DOHH2 (cell line): ENCODE measurements around the gene GLI3.

Source experiments
- H3F3A ChIP-seq: fragments of 200-600 bp; sonication (generic), shearing (Covaris generic); 2 replicates; pipeline ENCODE4 v1.6.0; 2016; ENCODE audit warnings: antibody characterized with exemption, mild to moderate bottlenecking; ENCODE audit not compliant: control insufficient read depth, insufficient read depth
- H3K27ac ChIP-seq: fragments of 200-600 bp; sonication (generic); 2 replicates; pipeline ENCODE4 v1.5.1; 2014; ENCODE audit warnings: low read depth, mild to moderate bottlenecking, low read length, moderate library complexity
- H3K27me3 ChIP-seq: fragments of 200-600 bp; sonication (generic); 2 replicates; pipeline ENCODE4 v1.6.1; 2014; ENCODE audit warnings: mild to moderate bottlenecking, low read length, mixed read lengths; ENCODE audit not compliant: control insufficient read depth
- H3K36me3 ChIP-seq: fragments of 200-600 bp; sonication (generic); 2 replicates; pipeline ENCODE4 v1.6.1; 2014; ENCODE audit warnings: mild to moderate bottlenecking, low read length, moderate library complexity, mixed read lengths; ENCODE audit not compliant: control insufficient read depth
- H3K4me1 ChIP-seq: fragments of 200-600 bp; sonication (generic); 2 replicates; pipeline ENCODE4 v1.6.1; 2014; ENCODE audit warnings: mild to moderate bottlenecking, low read length, mixed read lengths; ENCODE audit not compliant: control insufficient read depth
- H3K4me2 ChIP-seq: fragments of 200-600 bp; sonication (generic); 2 replicates; pipeline ENCODE4 v1.6.0; 2014; ENCODE audit warnings: mild to moderate bottlenecking, low read length, moderate library complexity
- H3K4me3 ChIP-seq: fragments of 200-600 bp; sonication (generic); 2 replicates; pipeline ENCODE4 v1.5.1; 2014; ENCODE audit warnings: mild to moderate bottlenecking, low read length, mixed read lengths
- H3K79me2 ChIP-seq: fragments of 200-600 bp; sonication (generic); 2 replicates; pipeline ENCODE4 v1.6.1; 2014; ENCODE audit warnings: mild to moderate bottlenecking, low read length, mixed read lengths; ENCODE audit not compliant: control insufficient read depth
- H3K9me2 ChIP-seq: fragments of 200-600 bp; sonication (generic); replicated peaks from 2 replicates; pipeline ENCODE4 v1.6.1; 2014; ENCODE audit warnings: mild to moderate bottlenecking, low read length, mixed read lengths; ENCODE audit not compliant: control insufficient read depth
- H3K9me3 ChIP-seq: fragments of 200-600 bp; sonication (generic); 2 replicates; pipeline ENCODE4 v1.6.1; 2014; ENCODE audit warnings: antibody characterized with exemption, low read length, mixed read lengths; ENCODE audit not compliant: control insufficient read depth, insufficient read depth
- H4K20me1 ChIP-seq: fragments of 200-600 bp; sonication (generic); 2 replicates; pipeline ENCODE4 v1.6.0; 2014; ENCODE audit warnings: low read depth, mild to moderate bottlenecking, antibody characterized with exemption, low read length, moderate library complexity; ENCODE audit not compliant: control insufficient read depth, insufficient read depth
- EZH2phosphoT487 ChIP-seq: fragments of 200-600 bp; sonication (generic); IDR thresholded peaks from 2 replicates; pipeline ENCODE4 v1.6.1; 2017; ENCODE audit warnings: borderline replicate concordance, mild to moderate bottlenecking, antibody characterized with exemption, low read length, moderate library complexity, mixed read lengths
- TF ChIP-seq, protein P1 (sequence below): fragments of 200-600 bp; sonication (generic); IDR thresholded peaks from one replicate; pipeline ENCODE4 v1.5.1; 2014; ENCODE audit warnings: antibody characterized with exemption, mild to moderate bottlenecking, low read depth, low read length; ENCODE audit not compliant: poor library complexity, severe bottlenecking

GLI3 gene

DNA sequence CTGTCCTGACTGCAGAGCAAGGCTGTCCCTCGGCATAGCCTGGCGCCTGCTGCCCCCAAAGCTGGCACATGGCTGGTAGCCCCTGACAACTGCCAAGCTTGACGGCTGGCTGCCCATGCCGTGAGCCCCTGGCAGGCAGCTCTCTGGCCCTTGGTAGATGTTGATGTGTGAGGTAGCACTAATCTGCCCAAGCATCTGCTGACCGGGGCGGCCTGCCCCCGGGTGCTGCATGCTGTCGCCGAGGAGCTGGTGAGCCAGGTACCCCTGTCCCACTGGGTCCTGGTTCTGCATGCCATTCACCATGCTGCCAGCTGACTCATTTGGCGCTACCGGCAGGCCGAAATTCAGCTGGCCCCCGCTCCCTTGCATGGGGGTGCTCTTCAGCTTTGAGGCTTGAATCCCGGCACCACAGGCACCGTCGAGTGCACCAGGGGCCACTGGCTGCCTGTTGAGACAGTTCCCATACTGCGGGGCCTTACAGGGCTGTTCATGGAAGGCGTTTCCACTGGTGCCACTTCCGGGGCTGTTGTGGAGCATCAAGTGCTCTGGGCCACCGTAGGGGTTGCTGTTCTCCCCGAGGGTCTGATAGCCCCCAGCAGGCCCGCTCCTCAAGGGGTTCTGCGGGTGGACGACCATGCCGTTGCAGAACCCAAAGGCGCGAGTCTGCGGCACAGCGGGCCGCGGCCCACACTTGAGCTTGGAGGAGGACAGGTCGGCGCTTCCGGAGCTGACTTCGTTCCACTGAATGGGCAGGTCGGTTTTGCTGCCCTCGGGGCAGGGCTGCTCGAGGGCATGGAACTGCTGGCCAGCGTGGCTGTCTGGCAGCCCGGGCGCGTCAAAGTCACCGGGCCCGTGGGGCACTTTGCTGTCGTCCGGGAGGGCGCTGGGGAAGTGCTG is 271.9 kb downstream of the GLI3 start:
- H3K4me2 ChIP-seq: no peak overlapping the region
- H3K36me3 ChIP-seq: no peaks in the 10 kb centered on the region
- no peaks in the 10 kb centered on the region for H3K79me2 ChIP-seq
- TF ChIP-seq EZH2phosphoT487: no peak
- TF ChIP-seq, protein P1, sequence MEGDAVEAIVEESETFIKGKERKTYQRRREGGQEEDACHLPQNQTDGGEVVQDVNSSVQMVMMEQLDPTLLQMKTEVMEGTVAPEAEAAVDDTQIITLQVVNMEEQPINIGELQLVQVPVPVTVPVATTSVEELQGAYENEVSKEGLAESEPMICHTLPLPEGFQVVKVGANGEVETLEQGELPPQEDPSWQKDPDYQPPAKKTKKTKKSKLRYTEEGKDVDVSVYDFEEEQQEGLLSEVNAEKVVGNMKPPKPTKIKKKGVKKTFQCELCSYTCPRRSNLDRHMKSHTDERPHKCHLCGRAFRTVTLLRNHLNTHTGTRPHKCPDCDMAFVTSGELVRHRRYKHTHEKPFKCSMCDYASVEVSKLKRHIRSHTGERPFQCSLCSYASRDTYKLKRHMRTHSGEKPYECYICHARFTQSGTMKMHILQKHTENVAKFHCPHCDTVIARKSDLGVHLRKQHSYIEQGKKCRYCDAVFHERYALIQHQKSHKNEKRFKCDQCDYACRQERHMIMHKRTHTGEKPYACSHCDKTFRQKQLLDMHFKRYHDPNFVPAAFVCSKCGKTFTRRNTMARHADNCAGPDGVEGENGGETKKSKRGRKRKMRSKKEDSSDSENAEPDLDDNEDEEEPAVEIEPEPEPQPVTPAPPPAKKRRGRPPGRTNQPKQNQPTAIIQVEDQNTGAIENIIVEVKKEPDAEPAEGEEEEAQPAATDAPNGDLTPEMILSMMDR: no peak
- no peak overlapping the region for H3K4me3 ChIP-seq
- H3F3A ChIP-seq: no peaks in the 10 kb centered on the region
- H3K9me3 ChIP-seq: peaks cover 21% of the 10 kb centered on the region; the same call in 1 of the 2 replicates
- H3K27ac ChIP-seq: no peak overlapping the region
- no peaks in the 10 kb centered on the region for H3K4me1 ChIP-seq
- no peaks in the 10 kb centered on the region for H3K27me3 ChIP-seq
- H4K20me1 ChIP-seq: no peaks in the 10 kb centered on the region
- 0 out of 2 replicates have a peak, but pooled peaks cover 3% of the 10 kb centered on the region for H3K9me2 ChIP-seq

DNA sequence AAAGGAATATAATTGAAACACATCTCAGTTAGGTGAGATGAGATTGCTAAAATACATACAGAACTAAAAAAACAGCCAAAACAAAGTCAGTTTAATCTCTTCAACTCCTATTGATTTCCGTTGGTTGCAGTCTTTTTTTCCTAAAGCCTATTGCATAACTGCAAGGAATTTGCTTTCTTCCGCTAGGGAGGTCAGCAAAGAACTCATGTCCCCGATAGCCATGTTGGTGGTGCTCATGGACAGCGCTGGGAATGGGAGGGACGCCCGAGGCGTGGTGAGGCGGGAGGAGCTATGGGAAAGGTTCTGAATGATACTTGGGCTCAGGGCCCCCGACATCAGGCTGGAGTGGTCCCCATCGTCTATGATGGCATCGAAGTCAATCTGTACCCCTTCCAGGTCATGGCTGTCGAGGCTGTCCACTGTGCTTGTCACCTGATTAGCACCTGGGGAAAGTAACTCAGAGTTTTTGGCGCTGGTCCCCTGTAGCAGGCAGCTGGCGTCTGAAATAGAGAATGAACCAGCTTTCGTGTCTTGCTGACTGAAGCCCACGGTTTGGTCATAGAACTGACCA is 272.7 kb downstream of the GLI3 start:
- no peak for TF ChIP-seq EZH2phosphoT487
- TF ChIP-seq, protein P1: no peak
- no peaks in the 10 kb centered on the region for H3K79me2 ChIP-seq
- no peaks in the 10 kb centered on the region for H3K27me3 ChIP-seq
- no peaks in the 10 kb centered on the region for H4K20me1 ChIP-seq
- H3K9me2 ChIP-seq: 0 out of 2 replicates have a peak, but pooled peaks cover 3% of the 10 kb centered on the region
- no peak overlapping the region for H3K27ac ChIP-seq
- H3K4me1 ChIP-seq: no peaks in the 10 kb centered on the region
- H3K4me2 ChIP-seq: no peak overlapping the region
- no peak overlapping the region for H3K4me3 ChIP-seq
- no peaks in the 10 kb centered on the region for H3F3A ChIP-seq
- H3K9me3 ChIP-seq: peaks cover 21% of the 10 kb centered on the region; the same call in 1 of the 2 replicates
- H3K36me3 ChIP-seq: no peaks in the 10 kb centered on the region

DNA sequence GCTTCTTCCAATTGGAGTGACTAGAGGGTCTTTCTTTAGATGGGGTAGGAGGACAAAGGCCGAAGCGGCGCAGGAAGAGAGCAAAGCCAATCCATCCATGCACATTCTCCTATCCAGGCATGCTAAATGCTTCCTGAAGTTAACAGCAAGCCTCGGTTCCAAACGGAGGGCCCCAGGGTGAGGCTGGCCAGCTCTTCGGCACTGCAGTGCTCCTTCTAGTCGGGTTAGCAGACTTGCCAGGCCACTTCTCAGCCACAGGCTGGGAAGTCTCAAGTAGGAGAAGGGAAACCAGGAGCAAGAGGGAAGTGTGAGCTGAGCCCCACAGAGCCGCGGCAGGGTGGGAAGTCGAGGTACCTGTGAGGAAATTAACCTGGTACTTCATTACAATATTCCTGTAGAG is 280.3 kb downstream of the GLI3 start:
- Histone ChIP-seq H4K20me1 (no peaks in the 10 kb centered on the region), H3K4me2 (no peak overlapping the region), H3K9me2 (0 out of 2 replicates have a peak, but pooled peaks cover 3% of the 10 kb centered on the region), H3K27me3 (peaks cover 17% of the 10 kb centered on the region), H3K79me2 (no peaks in the 10 kb centered on the region), H3K9me3 (no peaks in the 10 kb centered on the region), H3K4me3 (no peak overlapping the region), H3K36me3 (no peaks in the 10 kb centered on the region), H3F3A (no peaks in the 10 kb centered on the region), H3K4me1 (no peaks in the 10 kb centered on the region), H3K27ac (no peak overlapping the region)
- TF ChIP-seq, protein P1: no peak
- TF ChIP-seq EZH2phosphoT487: no peak
